Right lobe of liver (tissue), 6 donors: ENCODE measurements around the gene NT5DC3. TPM values are rescaled to one million over a fixed set of nuclear protein-coding genes. Genes with fewer than 3 reads are reported as not detected.
A peak's percentile ranks its signal among the peaks of the same experiment; 100 is the strongest.

ENCODE experiments used
- ATAC-seq, 4 donors: fragments of 200-7000 bp; cut with Tn5 transposase; one replicate each; pipeline ENCODE4 v1.9.1; 2020; ENCODE audit warnings: mild to moderate bottlenecking in 4 of 4, moderate library complexity in 4 of 4
- DNase-seq, 3 donors: peaks; one replicate each; pipeline ENCODE4 v3.0.0-alpha.2; 2020
- H3K27ac ChIP-seq, 3 donors: fragments of 200-600 bp; one replicate each; pipeline ENCODE4 v1.8.0; 2022
- H3K27me3 ChIP-seq, 2 donors: fragments of 200-600 bp; one replicate each; pipeline ENCODE4 v1.8.0; 2022
- H3K36me3 ChIP-seq, 4 donors: fragments of 200-600 bp; sonication (generic) in 1 of 4; one replicate each; pipeline versions ENCODE4 v1.5.1 to v1.8.0; 2017 to 2022; ENCODE audit warnings: control low read depth in 1 of 4
- H3K4me1 ChIP-seq, 4 donors: fragments of 200-600 bp; sonication (generic) in 1 of 4; one replicate each; pipeline versions ENCODE4 v1.5.1 to v1.8.0; 2017 to 2022; ENCODE audit warnings: control low read depth in 1 of 4
- H3K4me3 ChIP-seq, 3 donors: fragments of 200-600 bp; one replicate each; pipeline ENCODE4 v1.8.0; 2022
- H3K9me3 ChIP-seq, 4 donors: fragments of 200-600 bp; sonication (generic) in 1 of 4; one replicate each; pipeline versions ENCODE4 v1.5.1 to v1.8.0; 2017 to 2022; ENCODE audit warnings: control low read depth in 1 of 4
- CTCF ChIP-seq, 4 donors: fragments of 200-600 bp in 3 of 4; fragments of 450-650 bp in 1 of 4; IDR thresholded peaks; one replicate each; pipeline versions ENCODE4 v1.5.1 to v1.8.0; 2016 to 2022; ENCODE audit warnings: antibody characterized with exemption in 4 of 4, mild to moderate bottlenecking in 2 of 4
- POLR2A ChIP-seq: fragments of 450-650 bp; IDR thresholded peaks from one replicate; pipeline ENCODE4 v1.6.1; 2017; ENCODE audit warnings: antibody characterized with exemption, mild to moderate bottlenecking
- WGBS: methylation state at CpG from one replicate; pipeline ENCODE4 v1.1.6; 2018; ENCODE audit warnings: low coverage, low lambda C conversion rate; ENCODE audit not compliant: insufficient coverage; ENCODE audit errors: missing lambda C conversion rate; 5-methylcytosine and 5-hydroxymethylcytosine counted together
- intact Hi-C, 2 donors: fragments of 100-400 bp; cut with DNase I; formaldehyde crosslinking; loops; one replicate each; pipeline versions ENCODE4 v1.11.2 to v1.14.1; 2022
- total RNA-seq, 6 experiments: library from RNA; depleted of rRNA in 2 of 6; stranded (reverse); fragments of >200 nt in 2 of 6; fragmentation: NEBNext Ultra II Directional in 3 of 6; extraction: Animal tissue kit (Norgen Biotek cat#: 25700) in 3 of 6; gene quantifications; one replicate each; pipeline versions ENCODE4 v1.1.0 to v1.2.4, GENCODE V29; 2016 to 2023
- donor health status: DM: no; HTN: yes; CAD: no.
- donor health status: DM: no; HTN: no; CAD: no.
- donor health status: DM: no; HTN: no; CAD: no.
- donor health status: DM: no; HTN: yes; CAD: no.
- donor health status: DM: no; HTN: yes; CAD: no.

NT5DC3 gene
- total RNA-seq, 6 experiments from 2014 or later = 3.3 to 10.2 (median 6.6) TPM

GRCh38 chr12:103773109-103773910, 67.7 kb downstream of the NT5DC3 start:
- H3K27me3 ChIP-seq = no peaks in the 10 kb centered on the region
- H3K36me3 ChIP-seq = peaks cover 0 to 12% (median 0%) of the 10 kb centered on the region in 4 donors
- peak; percentile 34 to 72 (median 42) for ATAC-seq
- no peak overlapping the region for H3K4me3 ChIP-seq
- 49% methylated on average over 4 of the region's 4 CpGs for WGBS
- peaks cover 0 to 14% (median 0%) of the 10 kb centered on the region in 4 donors for H3K4me1 ChIP-seq
- intact Hi-C loops = no loop called here
- no peak for DNase-seq
- H3K27ac ChIP-seq = peak overlapping the region in 1 of 3 donors; percentile 19
- no peaks in the 10 kb centered on the region for H3K9me3 ChIP-seq
- TF ChIP-seq CTCF (IDR thresholded peaks at IDR 0.05) (no peak), POLR2A (no peak)

GRCh38 chr12:103772367-103773108, 68.5 kb downstream of the NT5DC3 start:
- TF ChIP-seq CTCF (IDR thresholded peaks at IDR 0.05) (no peak), POLR2A (no peak)
- Histone ChIP-seq H3K4me1 (peaks cover 0 to 14% (median 0%) of the 10 kb centered on the region in 4 donors), H3K27ac (peak overlapping the region in 1 of 3 donors; percentile 19), H3K27me3 (no peaks in the 10 kb centered on the region), H3K4me3 (no peak overlapping the region), H3K9me3 (no peaks in the 10 kb centered on the region), H3K36me3 (peaks cover 0 to 10% (median 0%) of the 10 kb centered on the region in 4 donors)
- intact Hi-C loops = no loop called here
- peak; percentile 12 to 37 (median 26) for ATAC-seq
- WGBS = 71% methylated on average over 4 of the region's 7 CpGs
- DNase-seq = no peak

DNA sequence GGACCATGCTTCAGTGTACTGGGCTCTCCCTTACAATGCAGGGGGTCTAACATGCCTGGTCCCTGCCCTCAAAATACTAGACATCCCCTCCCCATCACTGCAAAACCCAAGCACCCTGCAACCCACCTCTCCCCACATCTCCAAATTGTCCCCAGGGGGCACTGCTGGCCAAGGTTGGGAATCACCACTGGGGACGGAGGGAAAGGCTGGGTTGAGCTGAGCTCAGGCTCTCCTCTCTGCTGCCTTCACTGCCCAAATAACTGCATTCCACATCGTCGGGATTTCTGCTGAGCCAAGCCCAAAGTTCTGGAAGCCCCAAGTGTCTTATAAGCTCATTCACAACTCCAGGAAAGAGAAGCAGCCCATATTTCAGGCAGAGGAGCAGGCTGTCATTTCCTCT, 69.6 kb downstream of the NT5DC3 start:
- TF ChIP-seq CTCF (IDR thresholded peaks at IDR 0.05) (peak; percentile 50 to 68 (median 56)), POLR2A (no peak)
- no peaks in the 10 kb centered on the region for H3K9me3 ChIP-seq
- DNase-seq (peak in 2 of 3 donors; percentile 50 to 56), ATAC-seq (peak; percentile 80 to 86 (median 84))
- H3K27me3 ChIP-seq = no peaks in the 10 kb centered on the region
- peaks cover 0 to 14% (median 0%) of the 10 kb centered on the region in 4 donors for H3K4me1 ChIP-seq
- no peak overlapping the region for H3K27ac ChIP-seq
- peaks cover 0 to 4% (median 0%) of the 10 kb centered on the region in 4 donors for H3K36me3 ChIP-seq
- intact Hi-C loops = no loop called here
- 20% methylated on average over 3 of the region's 3 CpGs for WGBS
- no peak overlapping the region for H3K4me3 ChIP-seq

GRCh38 chr12:103769240-103769945, 71.6 kb downstream of the NT5DC3 start:
- intact Hi-C loops = no loop called here
- Histone ChIP-seq H3K9me3 (no peaks in the 10 kb centered on the region), H3K36me3 (peaks cover 0 to 11% (median 0%) of the 10 kb centered on the region in 4 donors), H3K27ac (no peak overlapping the region), H3K4me1 (peaks cover 0 to 14% (median 0%) of the 10 kb centered on the region in 4 donors), H3K27me3 (no peaks in the 10 kb centered on the region), H3K4me3 (no peak overlapping the region)
- no peak for ATAC-seq
- DNase-seq = no peak
- 90% methylated on average over 4 of the region's 9 CpGs for WGBS
- TF ChIP-seq CTCF (IDR thresholded peaks at IDR 0.05) (no peak), POLR2A (no peak)
